ENCODE measurements around the gene TPRA1. TPM values are rescaled to one million over a fixed set of nuclear protein-coding genes. Genes with fewer than 3 reads are reported as not detected.
A peak's percentile ranks its signal among the peaks of the same experiment; 100 is the strongest.

The TPRA1 gene
- total RNA-seq, 1 experiment from 2014 or later, result 55.1 TPM

DNA sequence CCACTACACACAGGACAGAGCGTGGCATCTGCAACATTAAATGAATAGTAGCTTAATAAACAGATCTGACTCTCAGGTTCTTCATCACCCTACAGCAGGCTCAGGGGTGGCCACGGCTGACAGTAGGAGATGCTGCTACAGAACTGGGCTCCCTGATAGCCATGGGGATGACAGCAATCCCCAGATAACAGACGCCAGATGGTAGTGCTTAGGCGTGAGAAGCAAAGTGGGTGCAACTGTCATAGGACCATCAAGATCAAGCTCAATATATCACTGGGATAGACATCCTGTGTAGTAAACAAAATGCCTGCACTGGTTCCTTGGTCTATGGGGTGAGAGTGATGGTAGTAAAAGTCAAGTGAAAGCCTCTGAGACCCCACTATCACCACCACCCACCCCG, 2.6 kb upstream of the TPRA1 start:
- no peak for DNase-seq (ENCODE audit: low read depth)

DNA sequence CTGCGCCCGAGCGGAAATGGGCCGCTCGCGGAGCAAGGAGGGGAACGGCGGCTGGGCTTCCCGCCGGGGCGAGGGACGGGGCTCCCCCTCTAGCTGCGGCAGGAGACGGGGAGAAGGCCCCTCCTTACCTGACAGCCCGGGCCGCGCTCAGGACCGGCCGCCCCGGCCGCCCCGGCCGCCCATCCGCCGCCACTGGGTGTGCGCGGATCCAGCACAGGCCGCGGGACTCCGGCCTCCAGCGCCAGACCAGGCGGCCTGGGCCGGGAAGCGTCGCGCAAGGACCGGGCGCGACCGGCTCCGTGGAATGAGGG, 296 bp downstream of the TPRA1 start:
- DNase-seq (ENCODE audit: low read depth), result no peak

DNA sequence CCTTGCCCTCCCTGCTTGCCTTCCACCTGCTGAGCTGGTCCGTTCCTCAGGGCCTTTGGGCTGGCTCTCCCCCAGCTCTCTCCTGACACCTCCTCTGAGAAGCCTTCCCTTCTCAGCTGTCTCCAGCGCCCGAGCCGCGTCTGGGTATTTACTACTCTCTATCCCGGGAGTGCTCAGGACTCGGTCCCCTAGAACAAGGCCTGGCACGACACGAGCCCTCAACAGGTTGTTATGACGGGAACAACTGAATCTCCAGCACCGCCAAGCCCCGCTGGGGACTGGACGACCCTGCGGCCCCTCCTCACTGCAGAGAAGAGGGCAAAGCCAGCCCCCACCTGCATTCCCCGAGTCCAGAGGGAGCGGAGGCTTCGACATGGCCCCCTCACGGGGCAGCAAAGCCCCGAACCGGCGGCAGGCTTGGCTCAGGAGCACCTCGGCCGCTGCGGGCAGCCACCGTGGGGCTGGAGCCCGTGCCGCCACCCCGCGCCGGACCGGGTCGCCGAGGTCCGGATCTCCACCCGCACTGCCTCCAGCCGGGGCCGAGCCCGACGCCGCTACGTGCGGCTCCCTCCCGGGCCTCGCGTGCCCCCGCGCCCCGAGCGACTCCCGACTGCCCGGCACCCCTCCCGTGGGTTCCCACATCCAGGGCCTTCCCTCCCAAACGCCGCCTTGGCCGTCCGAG, 792 bp downstream of the TPRA1 start:
- DNase-seq (ENCODE audit: low read depth), result no peak

GRCh38 chr3:127588806-127589577, 1.5 kb downstream of the TPRA1 start:
- peak; percentile 70 for DNase-seq (ENCODE audit: low read depth)

DNA sequence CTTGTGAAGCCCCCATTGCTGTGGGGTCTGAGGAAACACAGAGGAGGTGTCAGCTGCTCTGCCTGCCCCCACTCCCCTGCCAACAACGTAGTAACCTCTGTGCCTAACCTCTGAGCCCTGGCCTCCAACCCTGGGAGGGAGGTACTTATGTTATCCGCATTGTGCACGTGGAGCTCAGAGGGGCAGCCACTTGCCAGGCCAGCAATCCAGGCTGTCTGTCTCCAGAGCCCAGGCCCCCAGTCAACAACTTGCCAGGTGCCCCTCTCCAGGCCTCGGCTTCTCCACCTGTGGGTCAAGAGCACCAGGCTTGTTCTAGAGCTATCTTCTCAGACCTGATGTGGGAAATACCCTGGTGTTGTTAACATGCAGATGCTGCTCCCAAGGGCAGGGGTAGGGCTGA, 2.7 kb downstream of the TPRA1 start:
- DNase-seq (ENCODE audit: low read depth), result no peak

- DNase-seq (ENCODE audit: low read depth), result no peak
Measured at GRCh38 chr3:127585813-127586413, 4.6 kb downstream of the TPRA1 start.

GRCh38 chr3:127585163-127585812, 5.2 kb downstream of the TPRA1 start:
- no peak for DNase-seq (ENCODE audit: low read depth)

DNA sequence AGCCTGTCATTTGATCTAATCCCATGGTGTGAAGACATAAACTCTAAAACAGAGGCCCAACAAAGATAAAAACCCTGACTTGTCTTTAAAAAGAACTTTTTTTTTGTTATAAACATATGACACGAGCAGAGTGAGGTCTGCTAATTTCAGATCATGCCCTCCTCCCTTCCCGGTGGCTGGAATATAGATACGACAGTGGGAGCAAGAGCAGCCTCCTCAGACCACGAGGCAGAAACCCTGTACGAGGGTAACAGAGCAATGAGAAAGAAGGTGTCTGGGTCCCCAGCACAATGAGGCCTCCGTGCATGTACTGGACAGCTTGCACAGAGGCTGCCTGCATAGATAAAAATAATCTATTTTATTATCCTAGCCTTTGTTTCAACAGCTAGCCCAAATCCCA, 5.8 kb downstream of the TPRA1 start:
- no peak for DNase-seq (ENCODE audit: low read depth)

- DNase-seq (ENCODE audit: low read depth), result no peak
Measured at GRCh38 chr3:127580327-127581060, 10.0 kb downstream of the TPRA1 start.

DNA sequence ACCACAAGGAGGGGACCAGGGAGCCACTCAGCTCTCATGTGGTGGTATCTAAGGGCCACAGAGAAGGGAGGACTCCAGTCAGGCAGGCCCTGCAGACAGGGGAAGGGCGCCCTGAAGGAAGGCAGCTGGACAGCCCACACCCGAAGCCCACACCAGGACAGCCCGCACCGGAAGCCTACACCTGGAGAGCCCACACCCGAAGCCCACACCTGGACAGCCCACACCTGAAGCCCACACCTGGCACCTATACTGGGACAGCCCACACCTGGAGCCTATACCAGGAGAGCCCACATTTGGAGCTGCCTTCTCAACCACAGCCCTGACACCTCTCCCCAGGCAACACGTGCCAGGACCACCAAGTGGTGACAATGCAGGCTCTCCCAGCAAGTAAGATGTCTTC, 11.7 kb downstream of the TPRA1 start:
- no peak for DNase-seq (ENCODE audit: low read depth)

- DNase-seq (ENCODE audit: low read depth), result no peak
Measured at GRCh38 chr3:127578168-127578567, 12.4 kb downstream of the TPRA1 start.

- DNase-seq (ENCODE audit: low read depth), result no peak
Measured at GRCh38 chr3:127577448-127577847, 13.1 kb downstream of the TPRA1 start.

GRCh38 chr3:127574880-127575878, 15.4 kb downstream of the TPRA1 start:
- peak; percentile 89 for DNase-seq (ENCODE audit: low read depth)

GRCh38 chr3:127573912-127574311, 16.6 kb downstream of the TPRA1 start:
- DNase-seq (ENCODE audit: low read depth), result no peak

GRCh38 chr3:127573401-127573800, 17.1 kb downstream of the TPRA1 start:
- no peak for DNase-seq (ENCODE audit: low read depth)

GRCh38 chr3:127572735-127573134, 17.8 kb downstream of the TPRA1 start:
- no peak for DNase-seq (ENCODE audit: low read depth)

- no peak for DNase-seq (ENCODE audit: low read depth)
Measured at GRCh38 chr3:127572186-127572585, 18.3 kb downstream of the TPRA1 start.

DNA sequence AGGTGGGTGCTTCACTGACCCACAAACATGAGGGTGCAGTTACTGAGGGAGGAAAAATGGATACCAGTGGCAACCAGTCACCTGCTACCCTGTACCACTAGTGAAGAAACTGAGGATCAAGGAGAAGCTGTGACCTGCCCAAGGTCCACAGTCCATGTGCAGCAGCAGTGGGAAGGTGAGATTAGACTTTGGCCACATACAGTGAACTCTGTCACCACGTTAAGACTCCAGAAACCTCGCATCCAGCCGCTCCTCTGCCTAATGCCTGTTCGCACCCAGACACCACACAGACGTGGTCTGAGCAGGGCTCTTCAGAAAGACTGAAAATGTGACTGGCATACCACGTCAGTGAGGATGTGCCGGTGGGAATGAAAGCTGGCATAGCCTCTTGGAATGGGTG, 20.0 kb downstream of the TPRA1 start:
- DNase-seq (ENCODE audit: low read depth), result no peak

DNA sequence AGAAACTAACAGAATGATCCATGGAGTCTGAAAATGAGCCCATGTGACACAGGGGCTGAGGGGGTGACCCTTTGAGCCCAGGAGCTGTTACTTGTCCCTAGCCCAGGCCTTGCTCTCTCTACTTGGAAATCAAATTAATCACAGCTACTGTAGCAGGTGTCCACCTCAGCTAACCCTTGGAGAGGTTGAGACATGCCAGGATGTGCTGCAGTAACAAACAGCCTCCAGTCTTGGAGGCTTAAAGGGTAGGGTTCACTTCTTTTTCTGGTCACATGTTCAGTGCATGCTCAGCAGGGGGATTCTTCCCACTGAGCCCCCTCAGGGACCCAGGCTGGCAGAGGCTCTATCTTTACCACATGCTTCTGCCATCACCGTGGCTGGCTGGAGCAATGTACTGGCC, 21.4 kb downstream of the TPRA1 start:
- no peak for DNase-seq (ENCODE audit: low read depth)

DNA sequence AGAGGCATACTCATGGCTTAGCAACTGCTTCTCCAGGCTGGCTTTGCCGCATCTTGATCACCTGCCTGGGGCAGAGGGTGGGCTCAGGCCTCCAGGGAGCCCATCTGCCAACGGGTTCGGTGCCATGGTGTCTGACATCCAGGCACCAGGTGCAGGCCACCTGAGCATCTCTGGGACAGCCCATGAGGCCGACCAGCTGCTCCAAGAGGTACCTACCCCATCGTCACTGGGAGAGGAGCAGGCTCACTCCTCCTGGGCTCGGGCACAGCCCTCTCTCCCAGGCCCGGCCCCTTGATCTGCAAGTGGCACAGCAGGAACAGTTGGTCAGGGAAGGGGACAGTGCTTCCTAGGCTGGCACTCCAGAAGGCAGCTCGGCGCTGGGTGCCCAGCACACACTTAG, 21.9 kb downstream of the TPRA1 start:
- no peak for DNase-seq (ENCODE audit: low read depth)

DNA sequence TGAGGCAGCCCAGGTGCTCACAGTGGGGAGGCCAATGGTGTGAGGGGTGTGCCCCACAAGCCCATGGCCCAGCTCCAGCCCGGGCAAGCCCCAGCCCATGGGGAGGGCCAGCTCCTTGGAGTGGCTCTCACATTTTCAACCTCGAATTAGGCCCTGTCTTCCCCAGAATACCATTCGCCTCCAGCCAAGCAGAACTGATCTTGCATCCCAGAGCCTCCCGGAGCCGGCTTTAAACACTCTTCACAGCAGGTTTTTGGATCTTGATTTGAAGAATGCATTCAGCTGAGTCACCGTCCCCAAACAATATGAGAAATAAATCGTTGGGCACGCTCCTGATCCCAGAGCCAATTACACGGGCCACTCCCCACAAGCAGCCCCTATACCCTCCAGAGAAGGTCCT, 23.7 kb downstream of the TPRA1 start:
- no peak for DNase-seq (ENCODE audit: low read depth)

All from LHCN-M2 (cell line).